Measurements from ENCODE around the gene CCDC150. TPM values are rescaled to one million over a fixed set of nuclear protein-coding genes. Genes with fewer than 3 reads are reported as not detected.

Gene CCDC150
- total and polyA plus RNA-seq, 8 donors: 2.8 to 23.3 (median 13.2) TPM

GRCh38 chr2:196657333-196657732 is 17.8 kb downstream of the CCDC150 start:
- no peak for ATAC-seq
- no peak overlapping the region for H3K4me3 ChIP-seq
- peaks cover 0 to 21% of the 10 kb centered on the region in 2 donors for H3K9me3 ChIP-seq
- DNase-seq: no peak
- no peak for TF ChIP-seq CTCF (IDR thresholded peaks at IDR 0.05)
- H3K4me1 ChIP-seq: no peaks in the 10 kb centered on the region
- intact Hi-C loops (cut with DNase I): no loop called here
- H3K27ac ChIP-seq: no peak overlapping the region
- H3K36me3 ChIP-seq: peaks cover 0 to 1% of the 10 kb centered on the region in 2 donors
- H3K27me3 ChIP-seq: no peaks in the 10 kb centered on the region

- no peaks in the 10 kb centered on the region for H3K27me3 ChIP-seq
- intact Hi-C loops (cut with DNase I): no loop called here
- DNase-seq: no peak
- peaks cover 0 to 4% of the 10 kb centered on the region in 2 donors for H3K9me3 ChIP-seq
- no peak for TF ChIP-seq CTCF (IDR thresholded peaks at IDR 0.05)
- H3K4me3 ChIP-seq: no peak overlapping the region
- ATAC-seq: no peak
- no peak overlapping the region for H3K27ac ChIP-seq
- H3K36me3 ChIP-seq: no peaks in the 10 kb centered on the region
- no peaks in the 10 kb centered on the region for H3K4me1 ChIP-seq
Measured at GRCh38 chr2:196659844-196660243, 20.3 kb downstream of the CCDC150 start.

- DNase-seq (no peak), ATAC-seq (no peak)
- H3K27ac ChIP-seq: no peak overlapping the region
- no peaks in the 10 kb centered on the region for H3K4me1 ChIP-seq
- TF ChIP-seq CTCF (IDR thresholded peaks at IDR 0.05): no peak
- H3K4me3 ChIP-seq: no peak overlapping the region
- no peaks in the 10 kb centered on the region for H3K36me3 ChIP-seq
- H3K27me3 ChIP-seq: no peaks in the 10 kb centered on the region
- intact Hi-C loops (cut with DNase I): no loop called here
- H3K9me3 ChIP-seq: peaks cover 0 to 4% of the 10 kb centered on the region in 2 donors
Measured at GRCh38 chr2:196660244-196660643, 20.7 kb downstream of the CCDC150 start.

GRCh38 chr2:196670342-196670741 is 30.8 kb downstream of the CCDC150 start:
- intact Hi-C loops (cut with DNase I): no loop called here
- H3K4me3 ChIP-seq: no peak overlapping the region
- H3K4me1 ChIP-seq: no peaks in the 10 kb centered on the region

GRCh38 chr2:196675963-196676362 is 36.4 kb downstream of the CCDC150 start:
- intact Hi-C loops (cut with DNase I): no loop called here
- Histone ChIP-seq H3K36me3 (no peaks in the 10 kb centered on the region), H3K4me3 (no peak overlapping the region), H3K27me3 (no peaks in the 10 kb centered on the region), H3K27ac (no peak overlapping the region), H3K4me1 (no peaks in the 10 kb centered on the region), H3K9me3 (no peaks in the 10 kb centered on the region)
- TF ChIP-seq CTCF (IDR thresholded peaks at IDR 0.05): no peak
- ATAC-seq (no peak), DNase-seq (no peak)

More at GRCh38 chr2:196670342-196670741, 30.8 kb downstream of the CCDC150 start:
- TF ChIP-seq CTCF (IDR thresholded peaks at IDR 0.05): no peak
- H3K9me3 ChIP-seq: no peaks in the 10 kb centered on the region
- ATAC-seq: no peak
- H3K36me3 ChIP-seq: no peaks in the 10 kb centered on the region
- no peak overlapping the region for H3K27ac ChIP-seq
- no peaks in the 10 kb centered on the region for H3K27me3 ChIP-seq
- no peak for DNase-seq
